K562 (cell line): ENCODE results near the gene PLEKHA8. TPM values are rescaled to one million over a fixed set of nuclear protein-coding genes. Genes with fewer than 3 reads are reported as not detected.

Experiments used
- CBX1 ChIP-seq: sonication (generic); IDR thresholded peaks from 2 replicates; pipeline ENCODE4 v1.6.1; 2016; ENCODE audit warnings: antibody characterized with exemption, low read depth, mild to moderate bottlenecking
- CEBPB ChIP-seq: fragments of 450-650 bp; IDR thresholded peaks from 2 replicates; pipeline ENCODE4 v1.6.1; 2016; ENCODE audit warnings: missing genetic modification characterization, missing compliant biosample characterization
- COPS2 ChIP-seq: fragments of 450-650 bp; conservative IDR thresholded peaks from 2 replicates; pipeline ENCODE4 v1.6.1; 2016; ENCODE audit warnings: mild to moderate bottlenecking, moderate library complexity
- CREM ChIP-seq: IDR thresholded peaks from 2 replicates; pipeline ENCODE4 v1.6.1; 2014; ENCODE audit warnings: antibody characterized with exemption, low read depth
- EHMT2 ChIP-seq: fragments of 450-650 bp; IDR thresholded peaks from 2 replicates; pipeline ENCODE4 v1.6.1; 2018; ENCODE audit warnings: antibody characterized with exemption
- HCFC1 ChIP-seq: IDR thresholded peaks from 2 replicates; pipeline ENCODE4 v1.6.1; 2012; ENCODE audit warnings: low read depth, low read length, improper control_type of control experiment
- HDGF ChIP-seq: fragments of 450-650 bp; IDR thresholded peaks from 2 replicates; pipeline ENCODE4 v1.6.1; 2016
- HLTF ChIP-seq: fragments of 450-650 bp; IDR thresholded peaks from 2 replicates; pipeline ENCODE4 v1.6.1; 2016
- HMGN3 ChIP-seq: IDR thresholded peaks from 2 replicates; pipeline ENCODE4 v1.6.1; 2011; ENCODE audit warnings: borderline replicate concordance, low read depth, mild to moderate bottlenecking, mixed read lengths, low read length; ENCODE audit not compliant: insufficient read length; ENCODE audit errors: extremely low read depth
- HSF4 ChIP-seq: fragments of 250-450 bp; sonication (Bioruptor Pico); IDR thresholded peaks from 2 replicates; pipeline ENCODE4 v2.1.2; 2022; ENCODE audit warnings: mild to moderate bottlenecking, moderate library complexity, borderline replicate concordance
- MCM7 ChIP-seq, 2 experiments: fragments of 450-650 bp; IDR thresholded peaks; 2 replicates each; pipeline ENCODE4 v1.6.1; 2016 to 2018
- POLR2AphosphoS2 ChIP-seq: IDR thresholded peaks from 2 replicates; pipeline ENCODE4 v1.6.1; 2012; ENCODE audit warnings: low read length, improper control_type of control experiment
- RBFOX2 ChIP-seq: fragments of 200-400 bp; formaldehyde crosslinking; IDR thresholded peaks from 2 replicates; pipeline ENCODE4 v1.6.1; 2017; ENCODE audit warnings: low read depth, mild to moderate bottlenecking, low read length, moderate library complexity
- RBM14 ChIP-seq: fragments of 200-400 bp; formaldehyde crosslinking; IDR thresholded peaks from 2 replicates; pipeline ENCODE4 v1.6.1; 2018; ENCODE audit warnings: low read depth, mild to moderate bottlenecking, low read length, moderate library complexity, borderline replicate concordance; ENCODE audit not compliant: insufficient read depth
- RHOXF2B ChIP-seq: fragments of 250-450 bp; sonication (Bioruptor Pico); conservative IDR thresholded peaks from 2 replicates; pipeline ENCODE4 v1.5.1; 2021
- RUNX1 ChIP-seq: sonication (generic); IDR thresholded peaks from 2 replicates; pipeline ENCODE4 v1.6.1; 2016; ENCODE audit warnings: antibody characterized with exemption, low read depth
- SNIP1 ChIP-seq: fragments of 450-650 bp; IDR thresholded peaks from 2 replicates; pipeline ENCODE4 v1.7.1; 2017; ENCODE audit warnings: low read depth, mild to moderate bottlenecking
- TEAD1 ChIP-seq, 2 experiments: fragments of 450-650 bp in 1 of 2; sonication (generic) in 1 of 2; formaldehyde crosslinking; IDR thresholded peaks; 2 replicates each; pipeline versions ENCODE4 v1.4.0 to v1.8.0; 2020 to 2022; ENCODE audit warnings: mild to moderate bottlenecking in 2 of 2, missing genetic modification reagents in 1 of 2
- U2AF2 ChIP-seq: fragments of 200-400 bp; formaldehyde crosslinking; optimal IDR thresholded peaks from 2 replicates; pipeline ENCODE3; 2017; ENCODE audit warnings: low read depth, mild to moderate bottlenecking, low read length
- ZC3H8 ChIP-seq: fragments of 450-650 bp; IDR thresholded peaks from 2 replicates; pipeline ENCODE4 v1.6.1; 2017
- ZEB2 ChIP-seq: fragments of 450-650 bp; IDR thresholded peaks from 2 replicates; pipeline ENCODE4 v1.6.1; 2016
- ZFX ChIP-seq: sonication (generic); formaldehyde crosslinking; IDR thresholded peaks from 2 replicates; pipeline ENCODE4 v1.8.0; 2022; ENCODE audit warnings: mild to moderate bottlenecking, missing genetic modification reagents, moderate library complexity
- polyA plus RNA-seq, 8 experiments: library from polyadenylated mRNA; depleted of rRNA in 4 of 8; stranded (reverse) in 5 of 8; unstranded in 3 of 8; fragments of >200 nt; fragmentation: Nextera tagmentation in 2 of 8; fragmentation: Illumina TruSeq in 1 of 8; extraction: Ambion mirVana in 2 of 8; extraction: Trizol in 1 of 8; gene quantifications; 2 replicates each; pipeline versions ENCODE4 v1.2.1 to v1.2.3, GENCODE V29; 2011 to 2014; ENCODE audit warnings: inconsistent platforms in 1 of 8, missing spikeins in 1 of 8
- total RNA-seq, 7 experiments: library from RNA; depleted of rRNA in 6 of 7; stranded (reverse); fragments of >200 nt in 6 of 7; fragmentation: Illumina TruSeq in 2 of 7; extraction: Trizol in 2 of 7; gene quantifications; 2 replicates each; pipeline versions ENCODE4 v1.2.1 to v1.2.3, GENCODE V29; 2011 to 2021; ENCODE audit warnings: low replicate concordance in 1 of 7
- TF ChIP-seq, protein P1 (sequence below): fragments of 250-450 bp; sonication (Bioruptor Pico); IDR thresholded peaks from 2 replicates; pipeline ENCODE4 v1.5.0; 2022; ENCODE audit warnings: mild to moderate bottlenecking
- TF ChIP-seq, protein P2 (sequence below): fragments of 250-450 bp; sonication (Bioruptor Pico); IDR thresholded peaks from 2 replicates; pipeline ENCODE4 v1.5.0; 2021; ENCODE audit warnings: mild to moderate bottlenecking, moderate library complexity
- TF ChIP-seq, protein P3 (sequence below), 2 experiments: fragments of 450-650 bp in 1 of 2; sonication (generic) in 1 of 2; formaldehyde crosslinking; conservative IDR thresholded peaks; 2 replicates each; pipeline versions ENCODE4 v1.4.0 to v1.8.1; 2020 to 2022; ENCODE audit warnings: mild to moderate bottlenecking in 1 of 2, missing genetic modification reagents in 1 of 2

Gene PLEKHA8
- total and polyA plus RNA-seq, 9 of the 15 experiments (the other 6 are each of a cell fraction or from before 2014, with no cell fraction given) = 3.2 to 16.3 (median 11.8) TPM

DNA sequence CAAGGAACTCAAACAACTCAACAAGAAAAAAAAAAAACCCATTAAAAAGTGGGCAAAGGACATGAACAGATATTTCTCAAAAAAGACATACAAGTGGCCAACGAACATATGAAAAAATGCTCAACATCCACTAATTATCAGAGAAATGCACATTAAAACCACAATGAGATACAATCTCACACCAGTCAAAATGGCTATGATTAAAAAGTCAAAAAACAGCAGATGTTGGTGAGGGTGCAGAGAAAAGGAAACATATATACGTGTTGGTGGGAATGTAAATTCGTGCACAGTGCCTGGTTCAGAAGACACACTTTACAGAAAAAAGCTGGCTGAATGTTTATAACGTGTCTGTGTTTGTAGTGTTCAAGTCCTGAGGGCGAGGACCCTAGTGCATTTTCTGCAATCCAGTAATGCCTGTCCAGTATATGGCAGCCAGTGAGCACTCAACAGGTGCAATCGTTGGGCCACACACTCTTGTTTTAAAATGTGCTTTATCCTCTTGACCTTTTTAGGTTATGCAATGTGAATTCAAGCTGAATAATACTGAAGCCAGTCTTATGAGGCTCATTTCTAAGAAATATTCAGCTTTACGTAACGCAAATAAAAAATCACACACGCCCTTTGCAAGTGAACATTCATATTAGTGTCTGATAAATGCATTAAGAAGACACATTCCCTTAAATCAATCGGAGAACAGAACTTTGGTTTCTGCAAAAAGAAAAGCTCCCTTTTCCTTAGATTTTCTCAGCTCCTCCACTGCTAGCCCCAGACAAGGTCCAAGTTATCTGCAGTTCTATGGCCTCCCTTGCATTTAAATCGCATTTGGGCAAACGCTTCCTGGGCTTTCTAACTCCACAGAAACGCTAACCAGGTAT lies 105.8 kb downstream of the PLEKHA8 start (continued):
- TF ChIP-seq, protein P1, sequence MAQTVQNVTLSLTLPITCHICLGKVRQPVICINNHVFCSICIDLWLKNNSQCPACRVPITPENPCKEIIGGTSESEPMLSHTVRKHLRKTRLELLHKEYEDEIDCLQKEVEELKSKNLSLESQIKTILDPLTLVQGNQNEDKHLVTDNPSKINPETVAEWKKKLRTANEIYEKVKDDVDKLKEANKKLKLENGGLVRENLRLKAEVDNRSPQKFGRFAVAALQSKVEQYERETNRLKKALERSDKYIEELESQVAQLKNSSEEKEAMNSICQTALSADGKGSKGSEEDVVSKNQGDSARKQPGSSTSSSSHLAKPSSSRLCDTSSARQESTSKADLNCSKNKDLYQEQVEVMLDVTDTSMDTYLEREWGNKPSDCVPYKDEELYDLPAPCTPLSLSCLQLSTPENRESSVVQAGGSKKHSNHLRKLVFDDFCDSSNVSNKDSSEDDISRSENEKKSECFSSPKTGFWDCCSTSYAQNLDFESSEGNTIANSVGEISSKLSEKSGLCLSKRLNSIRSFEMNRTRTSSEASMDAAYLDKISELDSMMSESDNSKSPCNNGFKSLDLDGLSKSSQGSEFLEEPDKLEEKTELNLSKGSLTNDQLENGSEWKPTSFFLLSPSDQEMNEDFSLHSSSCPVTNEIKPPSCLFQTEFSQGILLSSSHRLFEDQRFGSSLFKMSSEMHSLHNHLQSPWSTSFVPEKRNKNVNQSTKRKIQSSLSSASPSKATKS = no peak
- no peak for TF ChIP-seq COPS2
- TF ChIP-seq ZFX = 0 out of 2 replicates have a peak, but pooled peaks have one; percentile 9
- no peak for TF ChIP-seq HDGF
- TF ChIP-seq CREM = no peak
- TF ChIP-seq RBM14 = no peak
- TF ChIP-seq ZC3H8 = no peak
- 0 out of 4 replicates have a peak, but pooled peaks of 1 of the 2 experiments have one; percentile 70 for TF ChIP-seq TEAD1 (CRISPR knock-in tag; IDR thresholded peaks at IDR 0.05)
- no peak for TF ChIP-seq EHMT2
- TF ChIP-seq RHOXF2B (CRISPR knock-in tag) = no peak
- TF ChIP-seq MCM7 (IDR thresholded peaks at IDR 0.05) = no peak
- no peak for TF ChIP-seq U2AF2
- TF ChIP-seq SNIP1 = peak; percentile 74; the same call in 1 of the 2 replicates
- peak; percentile 46; the same call in 1 of the 2 replicates for TF ChIP-seq ZEB2
- TF ChIP-seq HSF4 (CRISPR knock-in tag) = no peak
- TF ChIP-seq RUNX1 = no peak
- TF ChIP-seq POLR2AphosphoS2 = no peak
- no peak for TF ChIP-seq CBX1
- TF ChIP-seq, protein P2, sequence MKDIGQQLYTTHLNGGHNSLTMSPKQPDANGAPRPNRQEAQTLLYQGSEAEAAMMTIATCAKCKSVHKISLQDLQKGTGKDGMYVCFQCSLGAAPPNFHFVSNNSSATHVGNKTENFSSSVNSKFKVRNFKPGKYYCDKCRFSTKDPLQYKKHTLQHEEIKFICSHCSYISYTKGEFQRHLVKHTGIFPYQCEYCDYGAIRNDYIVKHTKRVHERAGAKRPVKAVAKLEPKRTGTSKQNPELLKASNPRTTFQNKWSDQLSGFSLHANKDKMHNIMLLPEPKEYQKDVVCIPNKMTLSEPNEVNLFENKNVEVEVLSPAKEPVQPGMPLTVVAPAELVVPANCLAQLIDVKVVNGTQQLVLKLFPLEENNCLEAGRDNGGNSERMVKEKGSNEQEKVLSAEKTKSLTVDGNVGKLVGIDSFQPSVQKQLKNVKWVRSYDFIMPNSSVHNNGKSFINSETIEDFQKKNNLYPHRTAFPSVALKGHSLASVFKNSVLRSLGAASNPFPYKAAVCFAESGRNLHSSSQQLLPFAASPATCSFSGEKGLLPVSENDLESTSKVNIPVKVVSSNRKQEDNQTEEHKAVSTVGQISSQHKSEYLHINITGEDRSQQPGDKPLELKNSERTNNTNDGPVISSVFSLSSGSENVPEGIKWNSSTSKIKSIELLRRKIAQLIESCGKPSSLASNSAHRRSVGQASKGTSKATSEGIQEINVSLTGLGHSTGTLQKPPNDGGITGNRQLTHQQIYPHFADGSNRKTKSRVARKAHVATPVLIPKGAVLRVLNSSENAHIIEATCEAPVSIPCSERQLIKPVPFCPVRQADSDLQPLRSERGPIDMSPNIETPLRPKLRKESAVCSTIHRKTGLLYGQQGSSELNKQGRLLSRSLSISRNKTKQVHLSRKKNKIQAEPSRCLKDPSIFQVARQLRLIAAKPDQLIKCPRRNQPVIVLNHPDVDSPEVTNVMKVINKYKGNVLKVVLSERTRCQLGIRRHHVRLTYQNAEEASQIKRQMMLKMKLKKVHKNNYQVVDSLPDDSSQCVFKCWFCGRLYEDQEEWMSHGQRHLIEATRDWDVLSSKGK (CRISPR knock-in tag) = no peak
- TF ChIP-seq CEBPB (tag) = peak; percentile 44
- no peak for TF ChIP-seq HCFC1
- no peak for TF ChIP-seq HLTF
- TF ChIP-seq HMGN3 = no peak
- no peak for TF ChIP-seq RBFOX2
- TF ChIP-seq, protein P3, sequence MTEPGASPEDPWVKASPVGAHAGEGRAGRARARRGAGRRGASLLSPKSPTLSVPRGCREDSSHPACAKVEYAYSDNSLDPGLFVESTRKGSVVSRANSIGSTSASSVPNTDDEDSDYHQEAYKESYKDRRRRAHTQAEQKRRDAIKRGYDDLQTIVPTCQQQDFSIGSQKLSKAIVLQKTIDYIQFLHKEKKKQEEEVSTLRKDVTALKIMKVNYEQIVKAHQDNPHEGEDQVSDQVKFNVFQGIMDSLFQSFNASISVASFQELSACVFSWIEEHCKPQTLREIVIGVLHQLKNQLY (CRISPR knock-in tag; conservative IDR thresholded peaks at IDR 0.05) = no peak
